Left renal pelvis (tissue), 4 donors: ENCODE measurements around the gene FNIP2. TPM values are rescaled to one million over a fixed set of nuclear protein-coding genes. Genes with fewer than 3 reads are reported as not detected.
"Not testable (repeated sequence)": the region's sequence is repeated elsewhere in the genome, so short reads cannot be mapped to it uniquely, and the experiment has no call there.

Experiments
- DNase-seq, 4 donors: peaks; one replicate each; pipeline ENCODE4 v3.0.0-alpha.2; 2013; ENCODE audit warnings: low read depth in 4 of 4, low spot score in 3 of 4
- polyA plus RNA-seq, 4 donors: library from polyadenylated mRNA; unstranded; fragments of 120-200 nt; gene quantifications; one replicate each; pipeline ENCODE4 v1.2.1, GENCODE V29; 2013; ENCODE audit not compliant: insufficient read length in 4 of 4

The FNIP2 gene
- polyA plus RNA-seq, 4 donors: 29.6 to 52.9 (median 46.2) TPM

DNA sequence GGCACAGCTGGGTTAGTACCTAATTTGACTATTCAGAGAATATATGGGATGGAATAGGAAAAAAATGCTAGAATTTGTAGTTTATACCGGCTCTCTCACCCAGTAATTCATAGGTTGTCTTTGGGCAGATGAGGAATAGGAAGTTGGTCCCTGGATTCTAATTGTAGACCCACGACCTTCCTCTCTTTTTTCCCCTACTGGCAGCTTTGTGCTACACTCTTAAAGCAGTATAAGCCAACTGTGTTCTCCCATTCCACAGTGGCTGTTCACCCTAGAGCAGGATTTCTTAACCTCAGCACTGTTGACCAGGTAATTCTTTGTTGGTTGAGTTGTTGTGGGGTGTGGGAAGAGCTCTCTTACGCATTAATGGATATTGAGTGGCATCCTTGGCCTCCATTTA, 92.9 kb downstream of the FNIP2 start:
- DNase-seq: no peak

DNA sequence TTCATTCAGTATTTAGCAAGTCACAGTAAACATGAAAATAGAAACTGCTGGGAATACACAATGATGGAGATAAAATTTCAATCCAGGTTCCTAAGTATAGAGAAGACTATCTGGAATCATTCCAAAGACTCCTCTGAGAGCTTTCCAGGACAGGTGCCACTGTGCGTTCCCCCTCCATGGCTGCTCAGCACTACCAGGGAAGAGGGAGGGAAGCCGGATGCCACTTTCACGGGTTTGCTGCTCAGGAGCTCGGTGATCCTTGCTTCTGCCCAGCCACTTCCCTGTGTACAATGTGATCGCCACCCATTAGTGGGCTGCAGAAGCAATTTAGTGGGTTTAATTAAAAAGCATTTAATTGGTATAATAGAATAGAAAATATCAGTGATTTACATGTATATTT, 94.5 kb downstream of the FNIP2 start:
- DNase-seq: no peak

DNA sequence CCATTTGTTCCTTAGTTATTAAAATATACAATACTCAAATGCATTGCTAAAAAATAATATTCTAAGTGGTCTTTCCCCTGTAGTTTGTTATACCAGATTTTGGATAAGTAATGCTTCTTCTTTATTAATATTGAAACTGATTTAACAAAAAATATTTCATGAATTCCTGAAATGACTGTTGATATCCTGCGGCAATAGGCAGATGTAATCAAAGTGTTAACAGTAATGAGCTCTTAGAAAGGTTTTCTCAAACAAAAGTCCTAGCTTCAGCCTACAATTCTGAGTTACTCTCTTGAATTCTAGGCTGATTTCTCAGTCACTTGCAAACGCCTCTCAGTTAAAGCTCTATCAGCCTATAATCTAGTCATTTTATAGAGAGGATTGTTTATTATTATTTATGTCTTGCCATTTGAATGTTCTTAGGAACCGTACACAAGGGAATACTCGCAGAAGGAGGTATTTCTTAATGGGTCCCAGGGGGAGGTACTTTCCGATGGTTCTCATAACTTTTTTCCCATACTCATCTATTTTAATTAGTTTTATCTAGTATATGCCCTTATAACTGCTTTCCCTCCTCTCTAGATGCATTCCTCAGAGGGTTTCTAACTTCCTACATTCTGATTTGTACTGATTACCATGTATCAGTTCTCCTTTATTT, 96.8 kb downstream of the FNIP2 start:
- no peak for DNase-seq

DNA sequence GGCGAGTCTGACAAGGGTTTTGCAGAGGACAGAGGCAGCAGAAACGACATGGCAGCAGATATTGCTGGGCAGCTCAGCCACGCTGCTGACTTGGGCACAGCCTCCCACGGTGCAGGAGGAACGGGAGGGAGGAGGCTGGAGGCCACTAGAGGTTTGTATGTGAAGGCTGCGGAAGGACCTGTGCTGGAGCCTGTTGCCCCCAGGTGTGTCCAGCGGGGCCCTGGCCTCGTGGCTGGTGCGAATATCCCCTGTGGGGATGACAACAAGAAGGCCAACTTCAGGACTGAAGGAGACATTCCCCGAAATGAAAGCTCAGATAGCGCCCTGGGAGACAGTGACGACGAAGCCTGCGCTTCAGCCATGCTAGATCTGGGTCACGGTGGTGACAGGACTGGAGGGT, 100.2 kb downstream of the FNIP2 start:
- DNase-seq: no peak

DNA sequence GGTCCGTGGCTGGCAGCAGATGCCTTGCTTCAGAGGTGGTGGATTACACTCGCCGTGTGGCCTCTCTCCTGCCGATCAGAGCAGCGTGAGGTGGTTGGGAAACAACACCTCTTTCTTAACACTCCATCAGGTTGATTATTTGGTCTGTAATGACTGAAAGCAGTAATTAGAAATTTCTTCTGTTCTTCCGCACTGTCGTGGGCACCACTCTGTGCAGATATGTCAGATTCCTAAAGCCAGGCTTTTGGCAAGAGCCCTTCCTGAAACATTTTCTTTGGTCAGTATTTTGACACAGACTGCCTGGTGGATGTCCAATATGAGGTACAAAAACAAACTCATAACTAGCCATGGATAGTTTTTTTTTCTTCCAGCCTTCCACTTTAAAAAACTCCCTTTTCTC, 100.9 kb downstream of the FNIP2 start:
- no peak for DNase-seq

DNA sequence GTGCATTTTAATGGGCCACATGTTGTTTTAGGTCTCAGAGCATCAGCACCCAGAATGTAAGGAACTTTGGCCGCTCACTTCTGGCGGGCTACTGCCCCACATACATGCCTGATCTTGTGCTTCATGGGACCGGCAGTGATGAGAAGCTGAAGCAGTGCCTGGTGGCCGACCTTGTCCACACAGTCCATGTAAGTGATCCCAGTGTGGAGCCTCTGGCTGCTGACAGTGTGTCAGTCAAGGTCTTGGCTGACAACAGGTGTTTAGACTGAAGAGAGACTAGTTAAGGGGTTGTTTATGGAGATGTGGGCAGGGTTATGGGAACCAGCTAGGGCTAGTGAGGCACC, 101.4 kb downstream of the FNIP2 start:
- no peak for DNase-seq

DNA sequence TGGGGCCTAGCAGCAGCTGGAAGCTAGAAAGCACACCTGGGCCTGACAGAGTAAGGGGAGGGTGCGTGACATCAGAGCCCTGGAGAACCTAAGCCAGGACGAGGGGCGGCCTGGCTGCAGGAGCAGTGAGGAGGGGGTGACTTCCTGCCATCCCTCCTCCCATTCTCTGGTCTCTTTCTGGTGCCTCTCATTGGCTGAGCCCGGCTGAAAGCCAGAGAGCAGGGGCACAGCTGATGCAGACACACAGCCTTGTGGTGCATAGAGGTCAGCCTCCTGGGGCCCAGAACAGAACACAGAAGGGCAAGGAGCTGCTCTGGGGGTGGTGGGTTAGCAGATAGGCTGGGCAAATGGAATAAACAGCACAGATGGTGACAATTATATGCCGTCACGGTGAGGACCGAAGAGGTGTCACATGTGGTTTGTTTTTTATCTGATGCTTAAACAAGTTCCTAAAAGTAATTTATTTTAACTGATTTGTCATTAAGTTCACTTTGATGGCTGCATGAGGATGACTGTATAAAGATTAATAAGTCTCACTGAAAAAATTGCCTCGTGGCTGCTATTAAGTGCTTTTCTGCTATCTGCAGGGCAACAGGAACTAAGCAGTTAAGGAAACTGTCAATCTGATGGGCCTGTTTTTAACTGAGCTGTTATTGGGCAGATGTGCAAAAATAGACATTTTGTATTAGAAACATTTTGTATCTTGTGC, 102.0 kb downstream of the FNIP2 start:
- DNase-seq: no peak

DNA sequence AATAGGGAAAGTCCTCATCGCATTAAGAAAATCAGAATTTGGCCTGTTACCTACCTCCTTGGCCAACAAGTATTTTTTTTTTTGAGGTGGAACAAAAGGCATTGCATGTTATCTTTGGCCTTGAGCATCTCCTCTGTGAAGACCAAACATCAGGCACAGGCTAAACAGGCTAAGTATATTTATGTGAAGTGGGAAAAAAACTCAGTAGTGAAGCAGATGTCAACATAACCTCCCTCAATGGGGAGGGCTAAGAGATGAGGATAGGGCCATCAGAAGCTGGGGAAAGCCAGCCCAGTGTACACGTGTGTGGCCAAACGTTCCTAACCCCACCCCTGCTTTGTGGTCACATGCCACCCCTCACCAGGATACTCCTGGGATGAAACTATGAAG, 102.5 kb downstream of the FNIP2 start:
- DNase-seq: no peak

DNA sequence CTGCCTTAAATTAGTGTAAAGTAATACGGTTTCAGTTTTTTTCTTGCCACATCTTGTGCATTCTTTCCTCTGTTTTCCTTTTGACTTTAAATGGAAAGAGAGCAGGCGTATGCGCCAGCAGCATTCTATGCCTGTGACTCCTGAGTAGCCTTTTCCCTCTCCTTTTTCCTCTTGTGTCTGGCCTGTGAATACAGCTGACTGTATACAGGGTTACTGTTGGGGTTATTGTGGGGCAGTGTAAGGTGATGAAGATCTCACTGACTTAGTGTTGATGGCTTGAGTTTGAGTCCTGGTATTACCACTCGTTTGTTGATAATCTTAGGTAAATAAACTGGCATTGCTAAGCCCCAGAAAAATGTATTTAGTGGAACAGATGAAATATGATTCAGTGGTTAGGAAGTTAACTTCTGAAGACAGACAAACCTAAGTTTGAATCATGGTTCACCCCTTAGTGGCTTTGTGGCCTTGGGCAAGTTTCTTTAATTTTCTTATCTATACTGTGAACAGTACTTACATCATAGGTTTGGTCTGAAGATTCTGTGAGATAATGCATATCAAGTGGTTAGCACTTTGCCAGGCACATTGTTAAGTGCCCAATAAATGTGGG, 105.1 kb downstream of the FNIP2 start:
- DNase-seq: no peak

DNA sequence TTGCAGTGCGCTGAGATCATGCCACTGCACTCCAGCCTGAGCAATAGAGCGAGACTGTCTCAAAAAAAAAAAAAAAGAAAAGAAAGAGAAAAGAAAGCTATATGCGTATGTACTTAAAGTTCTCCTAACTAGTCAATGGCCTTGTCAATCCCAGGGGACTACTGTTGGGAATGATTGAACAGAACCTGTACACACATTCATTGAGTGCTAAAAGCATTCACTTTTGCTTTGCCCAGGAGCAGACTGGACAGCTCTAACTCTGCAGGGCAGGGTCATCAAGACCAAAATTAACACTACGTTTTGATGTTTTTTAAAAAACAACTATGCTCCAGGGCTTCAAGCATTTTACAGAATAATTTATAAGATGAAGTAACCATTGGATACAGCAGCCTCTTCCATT, 106.2 kb downstream of the FNIP2 start:
- DNase-seq: no peak

DNA sequence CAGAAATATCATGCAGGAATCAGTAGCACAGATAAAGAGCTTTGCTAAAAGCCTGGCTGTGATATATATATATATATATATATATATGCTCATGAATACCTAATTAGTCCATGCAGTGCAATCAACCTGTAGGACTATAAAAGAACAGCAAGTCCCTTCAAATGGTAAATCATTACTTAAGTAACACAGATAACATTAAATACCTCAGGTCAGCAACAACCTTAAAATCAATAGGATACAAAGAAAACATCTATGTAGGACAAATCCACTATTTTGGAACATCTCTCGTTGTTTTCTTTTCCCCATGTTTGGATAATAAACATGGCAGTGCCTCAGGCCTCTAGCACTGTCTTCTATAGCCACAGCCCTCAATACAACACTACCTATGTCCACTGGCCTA, 106.6 kb downstream of the FNIP2 start:
- no peak for DNase-seq

DNA sequence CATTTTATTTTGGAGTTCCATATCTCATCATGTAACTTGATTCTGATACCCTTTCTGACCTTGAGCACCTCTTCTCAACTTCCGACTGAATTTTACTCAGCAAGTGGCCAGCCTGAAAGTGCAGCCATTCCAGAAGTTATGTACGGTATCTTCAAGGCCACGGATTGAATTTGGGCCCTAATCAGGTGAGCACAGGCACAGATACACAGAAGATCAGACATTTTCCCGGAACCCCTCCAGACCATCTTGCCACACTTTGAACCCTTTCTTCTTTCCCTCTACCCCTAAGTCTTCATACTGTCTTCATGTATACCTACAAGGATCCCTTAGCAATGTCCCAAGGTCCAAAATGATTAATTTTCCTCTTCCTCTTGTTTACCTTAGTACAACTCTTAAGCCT, 108.2 kb downstream of the FNIP2 start:
- DNase-seq: no peak

DNA sequence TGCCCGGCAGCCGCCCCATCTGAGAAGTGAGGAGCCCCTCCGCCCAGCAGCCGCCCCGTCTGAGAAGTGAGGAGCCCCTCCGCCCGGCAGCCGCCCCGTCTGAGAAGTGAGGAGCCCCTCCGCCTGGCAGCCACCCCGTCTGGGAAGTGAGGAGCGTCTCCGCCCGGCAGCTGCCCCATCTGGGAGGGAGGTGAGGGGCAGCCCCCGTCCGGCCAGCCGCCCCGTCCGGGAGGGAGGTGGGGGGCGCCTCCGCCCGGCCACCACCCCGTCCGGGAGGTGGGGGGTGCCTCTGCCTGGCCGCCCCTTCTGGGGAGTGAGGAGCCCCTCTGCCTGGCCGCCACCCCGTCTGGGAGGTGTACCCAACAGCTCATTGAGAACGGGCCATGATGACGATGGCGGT, 113.3 kb downstream of the FNIP2 start:
- DNase-seq: not testable (repeated sequence)

DNA sequence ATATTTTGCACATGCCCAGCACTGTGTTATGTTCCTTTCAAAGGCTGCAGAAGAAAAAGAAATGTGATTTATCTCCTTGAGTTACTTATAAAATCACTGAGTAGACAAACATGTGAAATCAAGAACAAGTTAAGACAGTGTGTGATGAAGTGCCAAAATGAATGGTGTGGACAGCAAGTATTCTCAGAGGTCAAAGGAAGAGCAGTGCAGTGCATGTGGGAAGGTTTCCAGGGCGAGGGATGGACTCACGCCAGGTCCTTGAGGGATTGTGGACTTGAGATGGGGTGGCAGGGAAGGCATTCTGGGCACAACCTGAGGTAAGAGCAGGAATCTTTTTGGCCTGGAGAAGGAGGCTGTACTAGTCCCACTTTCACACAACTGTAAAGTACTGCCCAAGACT, 115.5 kb downstream of the FNIP2 start:
- no peak for DNase-seq

DNA sequence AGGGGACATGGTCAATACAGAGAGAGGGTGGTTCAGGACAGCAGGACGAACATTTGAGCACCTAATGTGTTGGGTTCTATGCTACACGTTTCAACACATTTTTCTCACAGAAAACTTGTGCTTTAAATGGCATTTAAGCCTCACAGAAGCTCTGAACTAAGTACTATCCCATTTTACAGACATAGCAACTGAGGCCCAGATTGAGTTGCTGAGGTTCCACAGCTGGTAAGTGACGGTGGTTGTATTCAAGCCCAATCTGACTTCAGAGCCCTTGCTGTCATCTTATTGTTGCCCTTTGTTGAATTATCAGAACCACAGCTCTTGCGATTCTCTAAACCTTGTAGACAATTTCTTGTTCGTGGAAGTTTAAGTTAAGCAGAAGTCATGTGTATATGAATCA, 116.7 kb downstream of the FNIP2 start:
- DNase-seq: no peak

DNA sequence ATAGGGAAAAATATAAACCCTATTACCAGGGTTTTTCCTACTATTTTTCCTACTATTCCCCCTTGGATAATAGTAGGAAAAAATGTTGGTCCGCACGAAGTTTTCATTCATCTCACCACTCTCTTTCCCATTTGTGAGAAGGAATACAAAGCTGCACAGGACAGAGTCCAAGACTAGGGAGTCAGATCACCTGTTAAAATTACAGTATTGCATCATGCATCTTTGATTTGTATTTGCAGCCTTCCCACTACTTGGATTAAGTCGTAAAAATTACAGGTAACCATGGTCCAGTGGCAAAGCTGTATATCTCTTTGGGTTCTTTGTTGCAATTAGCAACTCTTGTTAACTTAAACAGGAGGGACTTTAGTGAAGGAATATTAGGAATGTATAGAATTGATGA, 121.5 kb downstream of the FNIP2 start:
- DNase-seq: no peak

DNA sequence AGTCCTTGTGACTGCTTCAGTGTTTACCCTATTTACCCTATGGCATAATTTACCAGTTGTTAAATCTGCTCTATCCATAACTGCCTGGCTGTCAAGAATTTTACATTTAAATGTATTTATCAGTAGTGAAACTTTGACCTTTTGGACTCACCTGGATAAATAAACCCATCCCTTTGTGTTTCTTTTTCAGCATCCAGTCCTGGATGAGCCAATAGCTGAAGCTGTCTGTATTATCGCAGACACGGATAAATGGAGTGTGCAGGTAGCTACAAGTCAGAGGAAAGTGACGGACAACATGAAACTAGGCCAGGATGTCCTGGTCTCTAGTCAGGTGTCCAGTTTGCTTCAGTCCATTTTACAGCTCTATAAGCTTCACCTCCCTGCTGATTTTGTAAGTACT, 122.4 kb downstream of the FNIP2 start:
- DNase-seq: no peak

DNA sequence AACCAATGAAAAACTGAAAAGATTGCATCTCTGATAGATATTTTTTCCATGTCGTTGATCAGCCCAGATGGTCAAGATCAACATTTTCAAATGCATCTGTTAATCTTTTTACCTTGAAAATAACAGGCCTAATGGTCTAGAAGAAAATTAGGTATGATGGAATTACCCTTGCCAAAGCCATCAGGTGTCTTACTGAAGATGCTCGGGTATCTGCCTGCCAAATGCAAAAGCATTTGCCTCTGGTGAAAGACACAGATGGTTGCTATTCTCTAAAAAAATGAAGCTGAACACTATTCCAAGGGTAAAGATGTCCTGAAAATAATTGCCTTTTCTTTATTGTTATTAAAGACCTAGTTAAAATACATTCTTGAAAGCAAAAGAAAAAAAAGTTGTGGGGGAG, 126.0 kb downstream of the FNIP2 start:
- DNase-seq: no peak

DNA sequence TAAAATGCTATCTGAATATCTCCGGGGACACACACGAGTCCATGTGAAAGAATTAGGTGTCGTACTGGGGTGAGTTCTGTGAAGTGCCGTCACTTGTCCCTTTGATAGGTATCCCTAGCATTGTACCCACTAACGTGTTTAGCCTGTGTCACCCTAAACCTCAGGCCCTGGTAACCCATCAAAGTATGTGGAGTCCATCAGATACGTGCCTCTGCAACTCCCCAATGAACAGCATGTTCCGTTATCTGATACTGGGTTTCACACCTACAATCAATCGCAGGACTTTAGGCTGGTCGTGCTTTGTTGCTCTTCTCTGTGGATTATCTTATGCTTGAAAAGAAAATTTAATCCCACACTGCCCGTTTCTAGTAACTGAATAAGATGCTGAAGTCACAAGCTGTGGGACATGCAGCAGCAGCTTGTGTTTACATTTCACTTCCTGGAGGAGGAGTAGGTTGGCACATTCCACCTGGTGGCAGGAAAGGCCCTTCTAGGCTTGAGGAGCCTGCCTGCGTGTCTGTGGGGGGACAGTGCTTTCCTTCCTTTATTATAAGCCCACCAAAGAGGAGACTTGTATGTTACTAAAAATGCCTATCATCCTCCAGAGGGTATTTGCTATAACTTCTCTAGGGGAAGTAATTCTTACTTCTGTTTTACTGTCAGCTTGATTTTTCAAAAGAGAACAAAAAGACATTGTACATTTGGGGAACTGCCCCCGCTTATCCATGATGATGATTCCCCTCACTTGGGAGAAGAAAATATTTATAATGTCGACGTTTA, 127.2 kb downstream of the FNIP2 start:
- DNase-seq: no peak

DNA sequence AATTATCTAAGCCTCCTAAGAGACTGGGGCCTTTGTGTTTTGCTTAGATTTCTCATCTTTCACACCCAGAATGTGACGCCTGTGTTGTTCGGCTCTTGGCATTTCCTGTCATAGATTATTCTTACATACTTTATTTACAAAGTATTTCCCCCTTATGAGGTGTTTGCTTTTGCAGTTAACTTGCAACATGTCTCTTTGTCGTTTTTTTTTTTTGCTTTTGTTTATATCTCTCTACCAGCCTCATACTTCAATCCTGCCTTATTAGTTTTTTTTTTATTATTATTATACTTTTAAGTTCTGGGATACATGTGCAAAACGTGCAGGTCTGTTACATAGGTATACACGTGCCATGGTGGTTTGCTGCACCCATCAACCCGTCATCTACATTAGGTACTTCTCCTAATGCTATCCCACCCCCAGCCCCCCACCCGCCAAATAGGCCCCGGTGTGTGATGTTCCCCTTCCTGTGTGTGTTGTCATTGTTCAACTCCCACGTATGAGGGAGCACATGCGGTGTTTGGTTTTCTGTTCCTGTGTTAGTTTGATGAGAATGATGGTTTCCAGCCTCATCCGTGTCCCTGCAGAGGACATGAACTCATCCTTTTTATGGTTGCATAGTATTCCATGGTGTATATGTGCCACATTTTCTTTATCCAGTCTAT, 127.9 kb downstream of the FNIP2 start:
- DNase-seq: not testable (repeated sequence)

DNA sequence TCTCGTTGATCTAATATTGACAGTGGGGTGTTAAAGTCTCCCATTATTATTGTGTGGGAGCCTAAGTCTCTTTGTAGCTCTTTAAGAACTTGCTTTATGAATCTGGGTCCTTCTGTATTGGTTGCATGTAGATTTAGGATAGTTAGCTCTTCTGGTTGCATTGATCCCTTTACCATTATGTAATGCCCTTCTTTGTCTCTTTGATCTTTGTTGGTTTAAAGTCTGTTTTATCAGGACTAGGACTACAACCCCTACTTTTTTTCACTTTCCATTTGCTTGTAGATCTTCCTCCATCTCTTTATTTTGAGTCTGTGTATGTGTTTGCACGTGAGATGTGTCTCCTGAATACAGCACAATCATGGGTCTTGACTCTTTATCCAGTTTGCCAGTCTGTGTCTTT, 131.6 kb downstream of the FNIP2 start:
- DNase-seq: not testable (repeated sequence)
